Cerebellar cortex (tissue), 1 donor: ENCODE measurements around the gene MCU.
"Not testable (repeated sequence)": the region's sequence is repeated elsewhere in the genome, so short reads cannot be mapped to it uniquely, and the experiment has no call there.

Experiments
- DNase-seq: peaks from one replicate; pipeline ENCODE4 v3.0.0-alpha.2; 2015; ENCODE audit warnings: low spot score

Gene MCU

GRCh38 chr10:72686430-72686829 is 5.5 kb upstream of the MCU start:
- DNase-seq = not testable (repeated sequence)

GRCh38 chr10:72687035-72687434 is 4.9 kb upstream of the MCU start:
- DNase-seq = no peak

- DNase-seq = no peak
Measured at GRCh38 chr10:72688208-72688651, 3.7 kb upstream of the MCU start.

- DNase-seq = no peak
Measured at GRCh38 chr10:72689660-72690059, 2.3 kb upstream of the MCU start.

GRCh38 chr10:72690071-72690755 is 1.7 kb upstream of the MCU start:
- no peak for DNase-seq

GRCh38 chr10:72691470-72691862 is 477 bp upstream of the MCU start:
- DNase-seq = no peak

- DNase-seq = no peak
Measured at GRCh38 chr10:72692744-72692993, 726 bp downstream of the MCU start.

- peak; percentile 68 for DNase-seq
Measured at GRCh38 chr10:72692994-72693781, 1.2 kb downstream of the MCU start.

GRCh38 chr10:72694476-72695369 is 2.8 kb downstream of the MCU start:
- peak; percentile 90 for DNase-seq

- DNase-seq = no peak
Measured at GRCh38 chr10:72695496-72695895, 3.6 kb downstream of the MCU start.

- no peak for DNase-seq
Measured at GRCh38 chr10:72697716-72698115, 5.8 kb downstream of the MCU start.

- not testable (repeated sequence) for DNase-seq
Measured at GRCh38 chr10:72702465-72702864, 10.5 kb downstream of the MCU start.

- no peak for DNase-seq
Measured at GRCh38 chr10:72702868-72703581, 11.1 kb downstream of the MCU start.

GRCh38 chr10:72704117-72704516 is 12.2 kb downstream of the MCU start:
- no peak for DNase-seq

GRCh38 chr10:72709041-72709440 is 17.1 kb downstream of the MCU start:
- DNase-seq = no peak

GRCh38 chr10:72712136-72712535 is 20.2 kb downstream of the MCU start:
- DNase-seq = no peak

- DNase-seq = no peak
Measured at GRCh38 chr10:72719941-72720592, 28.1 kb downstream of the MCU start.

- DNase-seq = peak; percentile 92
Measured at GRCh38 chr10:72720814-72721660, 29.1 kb downstream of the MCU start.

- DNase-seq = no peak
Measured at GRCh38 chr10:72727130-72727529, 35.2 kb downstream of the MCU start.

- DNase-seq = no peak
Measured at GRCh38 chr10:72728462-72728861, 36.5 kb downstream of the MCU start.

- DNase-seq = no peak
Measured at GRCh38 chr10:72729528-72729927, 37.6 kb downstream of the MCU start.
